Testis (tissue), 3 donors: ENCODE data around the gene PTPRN2. TPM values are rescaled to one million over a fixed set of nuclear protein-coding genes. Genes with fewer than 3 reads are reported as not detected.

ENCODE experiments used
- DNase-seq: peaks from one replicate; pipeline ENCODE4 v3.0.0-alpha.2; 2019
- H3K27ac ChIP-seq, 2 donors: fragments of 200-600 bp; sonication (generic); one replicate each; pipeline ENCODE4 v1.5.1; 2019
- H3K27me3 ChIP-seq: fragments of 200-600 bp; sonication (generic); one replicate; pipeline ENCODE4 v1.5.1; 2019
- H3K36me3 ChIP-seq: fragments of 200-600 bp; sonication (generic); one replicate; pipeline ENCODE4 v1.5.1; 2017; ENCODE audit warnings: low read depth; ENCODE audit errors: missing control alignments
- H3K4me1 ChIP-seq: fragments of 200-600 bp; sonication (generic); one replicate; pipeline ENCODE4 v1.5.1; 2019
- H3K4me3 ChIP-seq, 2 donors: fragments of 200-600 bp; sonication (generic); one replicate each; pipeline ENCODE4 v1.5.1; 2017 to 2019
- H3K9me3 ChIP-seq: fragments of 200-600 bp; sonication (generic); one replicate; pipeline ENCODE4 v1.5.1; 2017
- POLR2A ChIP-seq: fragments of 450-650 bp; IDR thresholded peaks from one replicate; pipeline ENCODE4 v1.6.1; 2017; ENCODE audit warnings: antibody characterized with exemption, mild to moderate bottlenecking, moderate library complexity
- WGBS, 2 donors: methylation state at CpG; one replicate each; pipeline ENCODE4 v1.1.5; 2018; 5-methylcytosine and 5-hydroxymethylcytosine counted together
- intact Hi-C: fragments of 100-400 bp; cut with DNase I; formaldehyde crosslinking; loops from one replicate; pipeline ENCODE4 v1.15.1; 2023; ENCODE audit warnings: low total_unique reads
- polyA plus RNA-seq: library from polyadenylated mRNA; stranded (reverse); fragments of 350-450 nt; fragmentation: Illumina TruSeq; extraction: RNeasy Lipid Tissue Mini Kit (QIAGEN cat#74804); gene quantifications from one replicate; pipeline ENCODE4 v1.2.3, GENCODE V29; 2014; ENCODE audit warnings: low read depth, low replicate concordance; ENCODE audit not compliant: insufficient read depth
- total RNA-seq, 2 donors: library from RNA; depleted of rRNA; stranded (reverse); fragments of >200 nt; gene quantifications; one replicate each; pipeline ENCODE4 v1.2.3, GENCODE V29; 2016
- TF ChIP-seq, protein P1 (sequence below), 3 experiments: fragments of 450-650 bp in 2 of 3; fragments of 200-600 bp in 1 of 3; sonication (generic) in 1 of 3; IDR thresholded peaks; one replicate each; pipeline ENCODE4 v1.5.1; 2016 to 2019; ENCODE audit warnings: antibody characterized with exemption in 3 of 3, mild to moderate bottlenecking in 2 of 3, moderate library complexity in 1 of 3

The PTPRN2 gene
- total and polyA plus RNA-seq, 3 donors from 2014 or later: 9.3 to 10.8 (median 9.8) TPM

GRCh38 chr7:157832421-157832820, 755.2 kb downstream of the PTPRN2 start:
- H3K27ac ChIP-seq: no peak overlapping the region
- WGBS, 2 donors: 55 to 61% methylated on average over 6 of the region's 6 CpGs
- H3K27me3 ChIP-seq: no peaks in the 10 kb centered on the region
- H3K4me3 ChIP-seq: no peak overlapping the region
- no peak for DNase-seq
- H3K9me3 ChIP-seq: no peaks in the 10 kb centered on the region
- H3K4me1 ChIP-seq: no peaks in the 10 kb centered on the region
- H3K36me3 ChIP-seq: no peaks in the 10 kb centered on the region
- TF ChIP-seq POLR2A: no peak
- TF ChIP-seq, protein P1, sequence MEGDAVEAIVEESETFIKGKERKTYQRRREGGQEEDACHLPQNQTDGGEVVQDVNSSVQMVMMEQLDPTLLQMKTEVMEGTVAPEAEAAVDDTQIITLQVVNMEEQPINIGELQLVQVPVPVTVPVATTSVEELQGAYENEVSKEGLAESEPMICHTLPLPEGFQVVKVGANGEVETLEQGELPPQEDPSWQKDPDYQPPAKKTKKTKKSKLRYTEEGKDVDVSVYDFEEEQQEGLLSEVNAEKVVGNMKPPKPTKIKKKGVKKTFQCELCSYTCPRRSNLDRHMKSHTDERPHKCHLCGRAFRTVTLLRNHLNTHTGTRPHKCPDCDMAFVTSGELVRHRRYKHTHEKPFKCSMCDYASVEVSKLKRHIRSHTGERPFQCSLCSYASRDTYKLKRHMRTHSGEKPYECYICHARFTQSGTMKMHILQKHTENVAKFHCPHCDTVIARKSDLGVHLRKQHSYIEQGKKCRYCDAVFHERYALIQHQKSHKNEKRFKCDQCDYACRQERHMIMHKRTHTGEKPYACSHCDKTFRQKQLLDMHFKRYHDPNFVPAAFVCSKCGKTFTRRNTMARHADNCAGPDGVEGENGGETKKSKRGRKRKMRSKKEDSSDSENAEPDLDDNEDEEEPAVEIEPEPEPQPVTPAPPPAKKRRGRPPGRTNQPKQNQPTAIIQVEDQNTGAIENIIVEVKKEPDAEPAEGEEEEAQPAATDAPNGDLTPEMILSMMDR (IDR thresholded peaks at IDR 0.05): no peak
- intact Hi-C loops: no loop called here

DNA sequence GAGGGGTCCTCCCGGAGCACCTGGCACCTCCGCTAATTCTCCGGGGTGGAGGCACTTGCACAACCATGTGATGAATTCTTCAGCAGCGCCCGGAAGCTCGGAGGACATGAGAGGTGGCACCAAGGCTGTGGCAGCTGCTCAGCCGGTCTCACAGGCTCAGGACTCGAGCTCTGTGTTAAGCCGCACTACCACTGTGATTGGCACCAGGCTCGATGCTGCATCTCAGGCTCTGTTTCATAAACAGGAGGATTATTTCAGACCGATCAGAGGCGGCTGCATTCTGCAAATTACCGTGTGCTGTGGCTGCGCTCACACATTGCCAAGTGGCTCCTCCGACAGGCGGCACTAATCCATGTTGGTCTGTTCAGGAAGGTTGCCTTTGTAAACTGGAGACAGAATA, 755.6 kb downstream of the PTPRN2 start:
- TF ChIP-seq, protein P1 (IDR thresholded peaks at IDR 0.05): no peak
- TF ChIP-seq POLR2A: no peak
- no peak overlapping the region for H3K4me3 ChIP-seq
- DNase-seq: no peak
- no peaks in the 10 kb centered on the region for H3K9me3 ChIP-seq
- no peak overlapping the region for H3K27ac ChIP-seq
- no peaks in the 10 kb centered on the region for H3K27me3 ChIP-seq
- H3K36me3 ChIP-seq: no peaks in the 10 kb centered on the region
- 93 to 94% methylated on average over 16 of the region's 16 CpGs for WGBS, 2 donors
- no peaks in the 10 kb centered on the region for H3K4me1 ChIP-seq
- intact Hi-C loops: no loop called here

- WGBS, 2 donors: 88 to 91% methylated on average over 15 to 18 of the region's 18 CpGs
- H3K4me3 ChIP-seq: no peak overlapping the region
- no peak overlapping the region for H3K27ac ChIP-seq
- no peaks in the 10 kb centered on the region for H3K27me3 ChIP-seq
- intact Hi-C loops: no loop called here
- DNase-seq: no peak
- H3K36me3 ChIP-seq: no peaks in the 10 kb centered on the region
- no peaks in the 10 kb centered on the region for H3K4me1 ChIP-seq
- TF ChIP-seq, protein P1 (IDR thresholded peaks at IDR 0.05): no peak
- no peak for TF ChIP-seq POLR2A
- H3K9me3 ChIP-seq: no peaks in the 10 kb centered on the region
These were observed 756.3 kb downstream of the PTPRN2 start for GRCh38 chr7:157831143-157831905.

- no peak for DNase-seq
- Histone ChIP-seq H3K36me3 (no peaks in the 10 kb centered on the region), H3K9me3 (no peaks in the 10 kb centered on the region), H3K27me3 (no peaks in the 10 kb centered on the region), H3K4me3 (no peak overlapping the region), H3K27ac (no peak overlapping the region), H3K4me1 (no peaks in the 10 kb centered on the region)
- TF ChIP-seq, protein P1 (IDR thresholded peaks at IDR 0.05): no peak
- TF ChIP-seq POLR2A: no peak
- intact Hi-C loops: no loop called here
- WGBS, 2 donors: 78 to 87% methylated on average over 12 to 13 of the region's 13 CpGs
These were observed 757.3 kb downstream of the PTPRN2 start for GRCh38 chr7:157830331-157830730.

DNA sequence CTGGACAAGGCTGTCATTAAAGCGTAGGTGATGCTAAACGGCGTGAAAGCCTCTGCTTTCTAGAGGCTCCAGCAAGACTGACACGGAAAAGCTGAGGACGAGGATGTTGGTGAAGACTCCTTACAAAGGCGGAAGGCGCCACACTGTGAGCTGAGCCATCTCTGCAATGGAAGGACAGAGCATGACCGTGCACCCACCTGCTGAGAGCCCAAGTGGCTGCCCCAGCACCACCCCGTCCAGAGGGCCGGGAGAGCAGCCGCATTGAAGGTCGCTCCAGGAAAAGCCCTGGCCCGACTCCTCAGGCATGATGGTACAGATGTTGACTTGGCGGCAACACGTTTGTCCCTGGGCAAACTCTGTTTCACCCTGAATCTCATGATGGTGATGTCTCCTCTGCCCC, 758.1 kb downstream of the PTPRN2 start:
- no peaks in the 10 kb centered on the region for H3K4me1 ChIP-seq
- H3K36me3 ChIP-seq: no peaks in the 10 kb centered on the region
- no peak overlapping the region for H3K4me3 ChIP-seq
- H3K27ac ChIP-seq: no peak overlapping the region
- H3K9me3 ChIP-seq: no peaks in the 10 kb centered on the region
- intact Hi-C loops: no loop called here
- WGBS, 2 donors: 84 to 93% methylated on average over 10 to 15 of the region's 15 CpGs
- TF ChIP-seq POLR2A: no peak
- TF ChIP-seq, protein P1 (IDR thresholded peaks at IDR 0.05): no peak
- no peaks in the 10 kb centered on the region for H3K27me3 ChIP-seq
- DNase-seq: no peak
